ENCODE data around the gene CARD14.

Gene CARD14

DNA sequence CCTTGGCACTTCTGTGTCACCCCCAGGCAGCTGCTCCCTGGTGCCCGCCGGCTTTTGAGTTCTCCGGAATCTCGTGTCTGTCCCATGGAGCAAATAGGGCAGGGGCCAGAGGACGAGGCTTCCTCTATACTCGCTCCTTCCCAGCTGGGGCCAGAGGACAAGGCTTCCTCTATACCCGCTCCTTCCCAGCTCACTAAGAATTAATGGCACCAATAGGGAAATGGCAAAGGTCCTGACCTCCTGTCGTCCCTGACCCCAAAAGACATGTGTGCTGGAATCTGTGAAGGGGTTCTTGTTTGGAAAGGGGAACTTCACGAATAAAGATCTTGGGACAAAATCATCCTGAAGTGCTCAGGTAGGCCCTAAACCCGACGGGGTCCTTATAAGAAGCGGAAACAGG lies 42.7 kb downstream of the CARD14 start:
- no peak for TF ChIP-seq CTCF (IDR thresholded peaks at IDR 0.05; ENCODE audit: control insufficient read depth, extremely low read depth, insufficient read depth)
- no peak for DNase-seq (ENCODE audit: low read depth)
- H3K4me3 ChIP-seq (ENCODE audit: low read depth, low read length): no peak overlapping the region

GRCh38 chr17:80212962-80213642 lies 43.3 kb downstream of the CARD14 start:
- DNase-seq (ENCODE audit: low read depth): no peak
- H3K4me3 ChIP-seq (ENCODE audit: low read depth, low read length): no peak overlapping the region
- TF ChIP-seq CTCF (IDR thresholded peaks at IDR 0.05; ENCODE audit: control insufficient read depth, extremely low read depth, insufficient read depth): no peak

- no peak for DNase-seq (ENCODE audit: low read depth)
- H3K4me3 ChIP-seq (ENCODE audit: low read depth, low read length): no peak overlapping the region
- no peak for TF ChIP-seq CTCF (IDR thresholded peaks at IDR 0.05; ENCODE audit: control insufficient read depth, extremely low read depth, insufficient read depth)
Observed at GRCh38 chr17:80213643-80213975, 43.8 kb downstream of the CARD14 start.

DNA sequence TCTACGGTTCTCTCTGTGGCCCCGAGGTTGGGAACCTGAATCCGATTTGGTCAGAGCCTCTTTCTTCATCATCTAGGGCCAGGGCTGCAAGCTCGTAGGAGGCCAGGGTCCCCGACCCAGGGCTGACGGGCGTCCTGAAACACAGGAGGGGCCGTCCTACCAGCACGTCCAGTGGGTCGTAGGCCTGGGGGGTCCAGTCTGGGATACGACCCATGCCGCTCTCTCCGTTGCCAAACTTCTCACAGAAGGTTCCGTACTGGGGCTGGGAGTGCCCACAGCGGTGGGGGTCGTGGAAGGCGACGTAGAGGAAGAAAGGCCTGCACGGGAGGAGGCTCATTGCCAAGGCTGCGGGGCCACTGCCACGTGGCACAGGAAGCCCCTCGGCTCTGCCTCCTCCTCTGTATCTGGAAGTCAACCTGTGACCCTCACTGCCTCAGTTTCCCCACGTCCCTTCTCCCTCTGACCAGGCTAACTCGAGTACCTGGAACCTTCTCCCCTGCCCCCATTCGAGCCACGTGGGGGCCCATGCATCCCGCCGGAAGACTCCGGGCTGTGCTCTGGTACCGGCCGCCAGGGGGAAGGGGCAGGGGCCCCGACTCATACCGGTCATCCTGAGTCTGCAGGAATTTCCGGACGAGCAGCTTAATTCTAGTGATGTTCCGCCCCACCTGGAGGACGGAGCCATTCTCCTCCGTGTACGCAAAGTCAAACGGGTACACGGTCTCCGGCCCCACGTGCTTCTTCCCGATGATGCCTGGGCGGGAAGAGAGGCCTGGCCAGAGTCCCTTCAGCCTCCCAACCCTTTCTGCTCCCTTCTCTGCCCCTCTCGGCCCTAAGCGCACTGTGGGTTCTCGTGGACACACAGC lies 44.4 kb downstream of the CARD14 start:
- no peak for DNase-seq (ENCODE audit: low read depth)
- H3K4me3 ChIP-seq (ENCODE audit: low read depth, low read length): no peak overlapping the region
- TF ChIP-seq CTCF (IDR thresholded peaks at IDR 0.05; ENCODE audit: control insufficient read depth, extremely low read depth, insufficient read depth): no peak

DNA sequence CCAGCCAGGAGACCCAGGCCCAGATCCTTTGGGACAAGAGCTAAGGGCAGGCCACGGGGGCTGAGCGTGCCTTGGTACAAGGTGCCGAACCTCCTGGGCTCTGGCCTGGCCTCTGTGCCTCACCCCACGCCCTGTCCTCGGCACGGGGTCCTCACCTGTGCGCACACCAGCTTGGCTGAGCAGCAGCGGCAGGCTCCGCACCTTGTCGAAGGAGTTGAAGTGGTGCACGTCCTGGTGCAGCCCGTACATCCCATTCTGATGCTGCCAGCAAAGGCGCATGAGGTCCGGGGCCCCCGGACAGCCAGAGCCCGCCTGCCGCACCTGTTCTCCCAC lies 45.0 kb downstream of the CARD14 start:
- TF ChIP-seq CTCF (IDR thresholded peaks at IDR 0.05; ENCODE audit: control insufficient read depth, extremely low read depth, insufficient read depth): no peak
- H3K4me3 ChIP-seq (ENCODE audit: low read depth, low read length): no peak overlapping the region
- no peak for DNase-seq (ENCODE audit: low read depth)

DNA sequence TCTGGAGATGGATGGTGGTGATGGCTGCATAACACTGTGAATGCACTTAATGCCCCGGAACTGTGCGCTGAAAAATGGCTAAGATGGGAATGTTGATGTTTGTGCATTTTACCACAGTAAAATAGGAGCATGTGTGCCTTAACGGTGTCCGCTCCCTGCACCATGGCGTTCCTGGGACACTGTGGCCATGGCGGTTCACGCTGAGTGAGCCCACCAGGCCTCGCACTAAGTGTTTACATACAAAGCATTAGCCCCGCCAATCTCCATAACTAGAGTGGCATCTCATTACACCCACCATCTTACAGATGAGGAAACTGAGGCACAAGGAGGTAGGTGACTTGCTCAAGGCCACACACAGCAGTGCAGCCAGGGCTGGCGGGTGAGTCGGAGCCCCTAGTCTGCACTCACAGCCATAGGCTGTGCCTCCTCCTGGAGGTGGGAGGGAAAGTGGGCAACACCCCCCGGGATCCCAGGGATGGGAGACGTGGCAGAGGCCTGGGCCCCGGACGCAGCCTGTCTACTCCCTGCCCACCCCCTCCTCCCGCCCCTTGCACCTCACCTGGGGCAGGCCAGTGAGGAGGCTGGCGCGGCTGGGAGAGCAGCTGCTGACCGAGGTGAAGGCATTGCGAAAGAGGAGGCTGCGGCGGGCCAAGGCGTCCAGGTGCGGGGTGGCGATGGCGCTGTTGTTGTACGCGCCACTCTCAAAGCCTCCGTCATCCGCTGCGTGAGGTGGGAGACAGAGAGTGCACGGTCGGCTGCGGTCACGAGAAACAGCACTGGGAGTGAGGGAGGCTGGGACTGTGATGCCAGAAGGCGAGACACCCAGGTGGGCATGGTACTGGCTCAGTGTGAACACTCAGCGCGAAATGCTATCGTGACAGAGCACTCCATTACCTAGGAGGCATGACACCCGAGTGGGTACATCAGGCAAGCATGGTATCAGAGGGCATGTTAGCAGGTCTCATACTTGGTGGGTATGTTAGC lies 46.9 kb downstream of the CARD14 start:
- no peak for TF ChIP-seq CTCF (IDR thresholded peaks at IDR 0.05; ENCODE audit: control insufficient read depth, extremely low read depth, insufficient read depth)
- no peak for DNase-seq (ENCODE audit: low read depth)

More for the DNA sequence above, 46.9 kb downstream of the CARD14 start:
- H3K4me3 ChIP-seq (ENCODE audit: low read depth, low read length): no peak overlapping the region

Data from LNCaP clone FGC (cell line).